Endothelial cell of umbilical vein (primary cell): ENCODE measurements around the gene ENG. TPM values are rescaled to one million over a fixed set of nuclear protein-coding genes. Genes with fewer than 3 reads are reported as not detected.
A peak's percentile ranks its signal among the peaks of the same experiment; 100 is the strongest.

Experiments used
- BruUV-seq: library from RNA; stranded (reverse); fragments of 400-500 nt; replicated peaks from 2 replicates; lab custom pipeline; 2021; lab: Mats Ljungman, UMichigan
- CTCF ChIA-PET: fragments of 300-600, 350-600 bp; sonication (Branson Sonifier 250); formaldehyde crosslinking; loops from one replicate; lab custom pipeline; 2021; ENCODE audit warnings: antibody characterized with exemption, inconsistent platforms; lab: Charles Lee
- POLR2A ChIA-PET: fragments of 300-600, 350-600 bp; sonication (Branson Sonifier 250); formaldehyde crosslinking; loops from one replicate; lab custom pipeline; 2021; ENCODE audit warnings: antibody characterized with exemption, inconsistent platforms; lab: Charles Lee
- DNase-seq: peaks from one replicate; pipeline ENCODE4 v3.0.0-alpha.2; 2011; ENCODE audit warnings: low read depth, low spot score
- FAIRE-seq: peaks from 2 replicates; lab custom pipeline; 2011; peaks lifted over from hg19 to GRCh38; lab: Jason Lieb, UNC
- H2AFZ ChIP-seq: 2 replicates; pipeline ENCODE4 v1.6.0; 2012; ENCODE audit warnings: low read depth, low read length, control low read depth, inconsistent platforms
- H3K27ac ChIP-seq: 2 replicates; pipeline ENCODE4 v1.5.1; 2011; ENCODE audit warnings: low read depth, mild to moderate bottlenecking, control low read depth, low read length, moderate library complexity; ENCODE audit not compliant: insufficient read depth
- H3K27me3 ChIP-seq, 2 experiments: 2 replicates each; pipeline versions ENCODE4 v1.6.0 to v1.6.1; 2011; ENCODE audit warnings: low read length in 2 of 2, mixed read lengths in 1 of 2; ENCODE audit not compliant: control insufficient read depth in 2 of 2, insufficient read depth in 2 of 2
- H3K36me3 ChIP-seq, 2 experiments: 2 replicates in 1 of 2; 3 replicates in 1 of 2; pipeline ENCODE4 v1.5.1; 2011; ENCODE audit warnings: low read length in 2 of 2, mild to moderate bottlenecking in 1 of 2, moderate library complexity in 1 of 2; ENCODE audit not compliant: control insufficient read depth in 2 of 2, insufficient read depth in 2 of 2; ENCODE audit errors: extremely low read depth in 1 of 2
- H3K4me1 ChIP-seq: 3 replicates; pipeline ENCODE4 v1.5.1; 2011; ENCODE audit warnings: mild to moderate bottlenecking, low read length; ENCODE audit not compliant: control insufficient read depth, insufficient read depth; ENCODE audit errors: extremely low read depth
- H3K4me2 ChIP-seq: 2 replicates; pipeline ENCODE4 v1.6.1; 2011; ENCODE audit warnings: low read length, control low read depth, mixed read lengths; ENCODE audit not compliant: insufficient read depth
- H3K4me3 ChIP-seq, 3 experiments: fragments of 200-600 bp in 1 of 3; sonication (generic), shearing (Covaris generic) in 1 of 3; replicated peaks in 1 of 3; 2 replicates each; pipeline ENCODE4 v1.5.1; 2011 to 2016; ENCODE audit warnings: control low read depth in 3 of 3, low read length in 3 of 3, mild to moderate bottlenecking in 2 of 3, inconsistent platforms in 1 of 3, low read depth in 1 of 3, moderate library complexity in 1 of 3; ENCODE audit not compliant: insufficient read depth in 1 of 3
- H3K79me2 ChIP-seq: 2 replicates; pipeline ENCODE4 v1.6.0; 2012; ENCODE audit warnings: low read length, inconsistent platforms; ENCODE audit not compliant: control insufficient read depth, insufficient read depth
- H3K9ac ChIP-seq: replicated peaks from 2 replicates; pipeline ENCODE3; 2011; ENCODE audit warnings: low read length, control low read depth; ENCODE audit not compliant: insufficient read depth; ENCODE audit errors: extremely low read depth
- H3K9me1 ChIP-seq: replicated peaks from 3 replicates; pipeline ENCODE4 v1.6.0; 2011; ENCODE audit warnings: mild to moderate bottlenecking, low read length; ENCODE audit not compliant: control insufficient read depth, insufficient read depth; ENCODE audit errors: extremely low read depth
- H3K9me3 ChIP-seq: replicated peaks from 2 replicates; pipeline ENCODE4 v1.5.1; 2012; ENCODE audit warnings: low read length, inconsistent platforms; ENCODE audit not compliant: control insufficient read depth, insufficient read depth
- H4K20me1 ChIP-seq: replicated peaks from 2 replicates; pipeline ENCODE3; 2011; ENCODE audit warnings: mild to moderate bottlenecking, low read length; ENCODE audit not compliant: control insufficient read depth, insufficient read depth; ENCODE audit errors: extremely low read depth
- CTCF ChIP-seq, 2 donors: IDR thresholded peaks; 1 replicate in 1 of 2; 2 replicates in 1 of 2; pipeline ENCODE4 v1.5.1; 2011; ENCODE audit warnings: low read length in 2 of 2, mild to moderate bottlenecking in 2 of 2, moderate library complexity in 2 of 2, control low read depth in 1 of 2, inconsistent platforms in 1 of 2, low read depth in 1 of 2; ENCODE audit not compliant: insufficient read depth in 1 of 2; ENCODE audit errors: extremely low read depth in 1 of 2
- FOS ChIP-seq: IDR thresholded peaks from 2 replicates; pipeline ENCODE4 v1.6.1; 2011; ENCODE audit warnings: mild to moderate bottlenecking, low read length, moderate library complexity, borderline replicate concordance; ENCODE audit not compliant: insufficient read depth
- JUN ChIP-seq: IDR thresholded peaks from 2 replicates; pipeline ENCODE4 v1.6.1; 2011; ENCODE audit warnings: borderline replicate concordance, low read depth; ENCODE audit not compliant: insufficient read length, insufficient read depth
- MYC ChIP-seq: IDR thresholded peaks from one replicate; pipeline ENCODE4 v1.6.1; 2011; ENCODE audit warnings: mild to moderate bottlenecking, low read depth, low read length
- POLR2A ChIP-seq: IDR thresholded peaks from 2 replicates; pipeline ENCODE4 v1.6.1; 2012; ENCODE audit warnings: low read depth, mild to moderate bottlenecking, control low read depth, low read length
- dilution Hi-C: fragments of 300-500 bp; cut with MboI; formaldehyde crosslinking; loops from one replicate; pipeline ENCODE4 v1.15.0; 2019; ENCODE audit warnings: low sequenced_read_pairs; ENCODE audit not compliant: extremely low pct_ligation_motif_present
- intact Hi-C: fragments of 100-400 bp; cut with micrococcal nuclease; formaldehyde crosslinking; loops from one replicate; pipeline ENCODE4 v1.10.0; 2022
- polyA plus RNA-seq, 4 experiments: library from polyadenylated mRNA; depleted of rRNA in 3 of 4; stranded (reverse) in 3 of 4; unstranded in 1 of 4; fragments of >200 nt; gene quantifications; 2 replicates each; pipeline versions ENCODE4 v1.2.1 to v1.2.3, GENCODE V29; 2011 to 2012; ENCODE audit warnings: missing spikeins in 1 of 4
- total RNA-seq: library from RNA; stranded (reverse); gene quantifications from 2 replicates; pipeline ENCODE4 v1.2.3, GENCODE V29; 2021

ENG gene
- total and polyA plus RNA-seq, 2 donors (not counting 3 experiments of a cell fraction or from before 2014, with no cell fraction given), result 338 to 728 TPM

GRCh38 chr9:127876026-127876763 is 21.7 kb upstream of the ENG start:
- H3K36me3 ChIP-seq, result peaks cover 0 to 13% of the 10 kb centered on the region in 2 experiments
- TF ChIP-seq FOS, result no peak
- TF ChIP-seq CTCF (IDR thresholded peaks at IDR 0.05; ENCODE audit: extremely low read depth in 1 of 2, insufficient read depth in 1 of 2, low read depth in 1 of 2, low read length in 2 of 2), result no peak
- no peak for TF ChIP-seq MYC
- no peak for TF ChIP-seq JUN
- no peak for TF ChIP-seq POLR2A
- CTCF ChIA-PET, result interaction anchor here (1.1 kb wide), 1 partner anchor 141 kb away, joined by 3 read pairs; the partner anchor contains the start of gene TOR2A
- H3K27ac ChIP-seq, result no peak overlapping the region
- intact Hi-C loops, result no loop called here
- no peak overlapping the region for H3K9ac ChIP-seq
- H2AFZ ChIP-seq, result no peak overlapping the region
- no TSS peak for BruUV-seq
- H3K4me3 ChIP-seq, result no peak overlapping the region
- H4K20me1 ChIP-seq, result no peaks in the 10 kb centered on the region
- POLR2A ChIA-PET, result no interaction called here
- H3K9me3 ChIP-seq, result no peaks in the 10 kb centered on the region
- peaks cover 14% of the 10 kb centered on the region for H3K4me1 ChIP-seq
- no peaks in the 10 kb centered on the region for H3K9me1 ChIP-seq
- dilution Hi-C loops, result no loop called here
- no peak for DNase-seq
- FAIRE-seq, result no peak
- no peaks in the 10 kb centered on the region for H3K27me3 ChIP-seq
- H3K4me2 ChIP-seq, result peak overlapping the region; percentile 81
- peaks cover 18% of the 10 kb centered on the region for H3K79me2 ChIP-seq
